Kidney (tissue), 14 donors: Measurements from ENCODE around the gene TRPM2. TPM values are rescaled to one million over a fixed set of nuclear protein-coding genes. Genes with fewer than 3 reads are reported as not detected.

Source experiments
- DNase-seq, 5 donors: peaks; one replicate each; pipeline ENCODE4 v3.0.0-alpha.2; 2013 to 2020
- FAIRE-seq: peaks from 2 replicates; lab custom pipeline; 2012; peaks lifted over from hg19 to GRCh38; lab: Jason Lieb, UNC
- H3K27ac ChIP-seq, 2 donors: one replicate each; pipeline ENCODE4 v1.7.0; 2013; ENCODE audit warnings: low read depth in 2 of 2, low read length in 2 of 2, inconsistent platforms in 1 of 2
- H3K27me3 ChIP-seq: one replicate; pipeline ENCODE4 v1.7.1; 2013; ENCODE audit warnings: low read length, inconsistent platforms; ENCODE audit not compliant: control insufficient read depth, insufficient read depth
- H3K36me3 ChIP-seq, 3 donors: one replicate each; pipeline versions ENCODE4 v1.7.0 to v1.7.1; 2013; ENCODE audit warnings: low read length in 3 of 3, control low read depth in 1 of 3, inconsistent platforms in 1 of 3; ENCODE audit not compliant: insufficient read depth in 3 of 3, control insufficient read depth in 2 of 3
- H3K4me1 ChIP-seq, 3 donors: one replicate each; pipeline versions ENCODE4 v1.7.0 to v1.7.1; 2013; ENCODE audit warnings: low read length in 3 of 3, inconsistent platforms in 1 of 3, low read depth in 1 of 3; ENCODE audit not compliant: control insufficient read depth in 2 of 3, insufficient read depth in 2 of 3
- H3K4me3 ChIP-seq, 3 donors: one replicate each; pipeline versions ENCODE4 v1.7.0 to v1.8.1; 2013; ENCODE audit warnings: low read length in 3 of 3, control low read depth in 1 of 3, inconsistent platforms in 1 of 3
- H3K9ac ChIP-seq, 3 donors: one replicate each; pipeline versions ENCODE4 v1.7.0 to v1.7.1; 2013; ENCODE audit warnings: low read length in 3 of 3, control low read depth in 1 of 3, inconsistent platforms in 1 of 3
- H3K9me3 ChIP-seq, 3 donors: one replicate each; pipeline versions ENCODE4 v1.7.0 to v1.7.1; 2013; ENCODE audit warnings: low read length in 3 of 3, control low read depth in 1 of 3, inconsistent platforms in 1 of 3; ENCODE audit not compliant: control insufficient read depth in 2 of 3, insufficient read depth in 1 of 3
- intact Hi-C: fragments of 100-400 bp; cut with DNase I; formaldehyde crosslinking; loops from one replicate; pipeline ENCODE4 v1.11.1; 2022
- polyA plus RNA-seq: library from polyadenylated mRNA; stranded (reverse); fragments of 350-450 nt; fragmentation: Illumina TruSeq; extraction: RNeasy Lipid Tissue Mini Kit (QIAGEN cat#74804); gene quantifications from one replicate; pipeline ENCODE4 v1.2.3, GENCODE V29; 2014; ENCODE audit warnings: low read depth, low replicate concordance; ENCODE audit not compliant: insufficient read depth
- total RNA-seq: library from RNA; stranded (reverse); fragmentation: NEBNext Ultra II Directional; extraction: Animal tissue kit (Norgen Biotek cat#: 25700); gene quantifications from one replicate; pipeline ENCODE4 v1.2.1, GENCODE V29; 2021
- TF ChIP-seq, protein P1 (sequence below): IDR thresholded peaks from 3 replicates; pipeline ENCODE4 v1.5.1; 2012; ENCODE audit warnings: mild to moderate bottlenecking, moderate library complexity, borderline replicate concordance; ENCODE audit not compliant: insufficient read depth; ENCODE audit errors: extremely low read depth
- donor health status: control.
- donor health status: control.
- donor health status: control.
- donor health status: control.
- donor health status: control.
- donor health status: DM: yes; HTN: yes; CAD: no.
- donor health status: Normal renal cell carcinoma (clear cell type).

The TRPM2 gene
- total and polyA plus RNA-seq, 2 donors from 2014 or later: 2.0 to 11.5 TPM

DNA sequence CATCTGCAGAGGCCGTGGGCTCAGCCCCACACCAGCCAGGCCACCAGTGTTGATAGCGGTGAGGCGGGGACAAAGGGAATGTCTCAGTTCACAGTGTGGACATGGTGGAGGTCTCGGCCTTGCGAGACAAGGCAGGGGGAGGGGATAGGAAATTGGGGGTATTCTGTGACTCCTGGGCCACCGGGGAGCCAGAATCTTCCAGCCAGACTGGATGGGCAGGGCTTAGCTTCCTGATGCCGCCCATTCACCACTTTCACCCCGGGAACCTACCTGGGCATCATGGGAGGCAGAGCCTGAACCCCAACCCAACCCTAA, 107.0 kb downstream of the TRPM2 start:
- Histone ChIP-seq H3K9me3 (no peaks in the 10 kb centered on the region), H3K4me3 (no peak overlapping the region), H3K27ac (no peak overlapping the region), H3K36me3 (no peaks in the 10 kb centered on the region), H3K9ac (no peak overlapping the region), H3K27me3 (no peaks in the 10 kb centered on the region), H3K4me1 (no peaks in the 10 kb centered on the region)
- no peak for FAIRE-seq
- TF ChIP-seq, protein P1, sequence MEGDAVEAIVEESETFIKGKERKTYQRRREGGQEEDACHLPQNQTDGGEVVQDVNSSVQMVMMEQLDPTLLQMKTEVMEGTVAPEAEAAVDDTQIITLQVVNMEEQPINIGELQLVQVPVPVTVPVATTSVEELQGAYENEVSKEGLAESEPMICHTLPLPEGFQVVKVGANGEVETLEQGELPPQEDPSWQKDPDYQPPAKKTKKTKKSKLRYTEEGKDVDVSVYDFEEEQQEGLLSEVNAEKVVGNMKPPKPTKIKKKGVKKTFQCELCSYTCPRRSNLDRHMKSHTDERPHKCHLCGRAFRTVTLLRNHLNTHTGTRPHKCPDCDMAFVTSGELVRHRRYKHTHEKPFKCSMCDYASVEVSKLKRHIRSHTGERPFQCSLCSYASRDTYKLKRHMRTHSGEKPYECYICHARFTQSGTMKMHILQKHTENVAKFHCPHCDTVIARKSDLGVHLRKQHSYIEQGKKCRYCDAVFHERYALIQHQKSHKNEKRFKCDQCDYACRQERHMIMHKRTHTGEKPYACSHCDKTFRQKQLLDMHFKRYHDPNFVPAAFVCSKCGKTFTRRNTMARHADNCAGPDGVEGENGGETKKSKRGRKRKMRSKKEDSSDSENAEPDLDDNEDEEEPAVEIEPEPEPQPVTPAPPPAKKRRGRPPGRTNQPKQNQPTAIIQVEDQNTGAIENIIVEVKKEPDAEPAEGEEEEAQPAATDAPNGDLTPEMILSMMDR: no peak
- DNase-seq: no peak
- intact Hi-C loops: no loop called here

DNA sequence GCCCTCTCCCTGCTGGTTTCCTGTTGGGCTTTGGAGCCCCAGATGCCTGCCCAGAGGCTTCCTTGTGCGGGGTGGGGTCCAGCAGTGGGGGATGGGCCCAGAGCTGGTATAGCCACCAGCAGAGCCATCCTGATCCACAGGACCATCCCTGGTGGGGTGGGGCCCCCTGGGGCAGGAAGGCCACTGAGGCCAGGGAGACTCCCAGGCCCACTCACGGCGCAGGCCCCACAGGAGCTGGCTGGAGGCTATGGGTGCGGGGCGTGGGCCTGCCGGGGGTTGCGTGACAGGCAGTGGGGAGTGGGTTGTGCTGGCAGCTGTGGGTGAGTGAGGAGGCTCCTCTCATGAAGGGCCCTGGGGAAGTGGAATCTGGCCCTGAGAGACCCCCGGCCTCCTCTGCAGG, 107.6 kb downstream of the TRPM2 start:
- Histone ChIP-seq H3K9ac (no peak overlapping the region), H3K4me3 (no peak overlapping the region), H3K4me1 (no peaks in the 10 kb centered on the region), H3K36me3 (no peaks in the 10 kb centered on the region), H3K27ac (no peak overlapping the region), H3K27me3 (no peaks in the 10 kb centered on the region), H3K9me3 (no peaks in the 10 kb centered on the region)
- peak in 1 of 5 donors; percentile 47 for DNase-seq
- intact Hi-C loops: no loop called here
- no peak for FAIRE-seq
- TF ChIP-seq, protein P1: no peak

DNA sequence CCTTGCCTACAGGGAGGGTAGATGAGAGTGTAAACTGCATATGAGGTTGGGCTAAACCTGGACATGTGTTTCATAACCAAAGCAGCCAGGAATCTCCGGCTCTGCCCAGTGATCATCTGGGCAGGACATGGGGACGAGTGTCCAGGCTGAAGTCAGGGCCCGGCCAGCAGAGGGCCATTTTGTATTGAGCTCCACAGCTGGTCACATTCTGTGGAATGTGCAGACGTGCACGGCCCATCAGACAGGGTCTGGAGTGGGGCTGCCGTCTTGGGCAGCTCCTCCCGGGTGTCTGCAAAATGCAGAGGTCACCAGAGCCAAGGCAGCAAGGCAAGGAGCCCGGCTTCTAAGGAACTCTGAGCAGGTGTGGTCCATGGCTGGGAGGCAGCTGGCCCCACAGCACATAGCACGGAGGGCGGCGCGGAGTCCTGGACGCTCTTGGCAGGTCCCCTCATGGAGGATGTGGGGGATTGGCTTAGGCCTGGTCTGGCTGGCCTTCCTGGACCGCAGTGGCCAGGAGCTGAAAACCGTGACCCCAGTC, 108.1 kb downstream of the TRPM2 start:
- Histone ChIP-seq H3K4me3 (no peak overlapping the region), H3K36me3 (no peaks in the 10 kb centered on the region), H3K27me3 (no peaks in the 10 kb centered on the region), H3K9ac (no peak overlapping the region), H3K9me3 (no peaks in the 10 kb centered on the region), H3K27ac (no peak overlapping the region), H3K4me1 (no peaks in the 10 kb centered on the region)
- DNase-seq: peak in 4 of 5 donors; percentile 50 to 73 (median 59)
- FAIRE-seq: no peak
- intact Hi-C loops: no loop called here
- TF ChIP-seq, protein P1: no peak
